Right renal cortex interstitium (tissue), 3 donors: Measurements from ENCODE around the gene HOOK2. TPM values are rescaled to one million over a fixed set of nuclear protein-coding genes. Genes with fewer than 3 reads are reported as not detected.
"Not testable (repeated sequence)": the region's sequence is repeated elsewhere in the genome, so short reads cannot be mapped to it uniquely, and the experiment has no call there.

Experiments used
- DNase-seq, 3 donors: peaks; one replicate each; pipeline ENCODE4 v3.0.0-alpha.2; 2013; ENCODE audit warnings: low read depth in 3 of 3, low spot score in 2 of 3
- polyA plus RNA-seq, 3 donors: library from polyadenylated mRNA; unstranded; fragments of 120-200 nt; gene quantifications; one replicate each; pipeline ENCODE4 v1.2.1, GENCODE V29; 2013; ENCODE audit not compliant: insufficient read length in 3 of 3

Gene HOOK2, protein sequence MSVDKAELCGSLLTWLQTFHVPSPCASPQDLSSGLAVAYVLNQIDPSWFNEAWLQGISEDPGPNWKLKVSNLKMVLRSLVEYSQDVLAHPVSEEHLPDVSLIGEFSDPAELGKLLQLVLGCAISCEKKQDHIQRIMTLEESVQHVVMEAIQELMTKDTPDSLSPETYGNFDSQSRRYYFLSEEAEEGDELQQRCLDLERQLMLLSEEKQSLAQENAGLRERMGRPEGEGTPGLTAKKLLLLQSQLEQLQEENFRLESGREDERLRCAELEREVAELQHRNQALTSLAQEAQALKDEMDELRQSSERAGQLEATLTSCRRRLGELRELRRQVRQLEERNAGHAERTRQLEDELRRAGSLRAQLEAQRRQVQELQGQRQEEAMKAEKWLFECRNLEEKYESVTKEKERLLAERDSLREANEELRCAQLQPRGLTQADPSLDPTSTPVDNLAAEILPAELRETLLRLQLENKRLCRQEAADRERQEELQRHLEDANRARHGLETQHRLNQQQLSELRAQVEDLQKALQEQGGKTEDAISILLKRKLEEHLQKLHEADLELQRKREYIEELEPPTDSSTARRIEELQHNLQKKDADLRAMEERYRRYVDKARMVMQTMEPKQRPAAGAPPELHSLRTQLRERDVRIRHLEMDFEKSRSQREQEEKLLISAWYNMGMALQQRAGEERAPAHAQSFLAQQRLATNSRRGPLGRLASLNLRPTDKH
- polyA plus RNA-seq = 10 to 100 TPM; 34.5 to 47.7 (median 42.4) TPM

- no peak for DNase-seq
Measured at GRCh38 chr19:12774588-12775555, at the start of gene HOOK2. Gene HOOK2 (minus strand): TSS chr19:12775552. CDS start chr19:12775449, 103 bp downstream.

- DNase-seq = no peak
Measured at GRCh38 chr19:12821761-12822160, 46.4 kb upstream of the HOOK2 start.

DNA sequence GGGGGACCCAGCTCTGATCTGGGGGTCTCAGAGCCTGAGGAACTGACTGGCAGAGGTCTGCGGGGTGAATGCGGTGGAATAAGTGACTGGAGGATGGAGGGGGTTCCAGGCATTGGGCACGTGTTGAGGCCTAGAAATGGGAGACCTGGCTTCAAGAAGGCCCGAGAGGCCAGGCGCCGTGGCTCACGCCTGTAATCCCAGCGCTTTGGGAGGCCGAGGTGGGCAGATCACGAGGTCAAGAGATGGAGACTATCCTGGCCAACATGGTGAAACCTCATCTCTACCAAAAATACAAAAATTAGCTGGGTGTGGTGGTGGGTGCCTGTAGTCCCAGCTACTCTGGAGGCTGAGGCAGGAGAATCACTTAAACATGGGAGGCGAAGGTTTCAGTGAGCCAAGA is 42.5 kb upstream of the HOOK2 start:
- DNase-seq = not testable (repeated sequence)

DNA sequence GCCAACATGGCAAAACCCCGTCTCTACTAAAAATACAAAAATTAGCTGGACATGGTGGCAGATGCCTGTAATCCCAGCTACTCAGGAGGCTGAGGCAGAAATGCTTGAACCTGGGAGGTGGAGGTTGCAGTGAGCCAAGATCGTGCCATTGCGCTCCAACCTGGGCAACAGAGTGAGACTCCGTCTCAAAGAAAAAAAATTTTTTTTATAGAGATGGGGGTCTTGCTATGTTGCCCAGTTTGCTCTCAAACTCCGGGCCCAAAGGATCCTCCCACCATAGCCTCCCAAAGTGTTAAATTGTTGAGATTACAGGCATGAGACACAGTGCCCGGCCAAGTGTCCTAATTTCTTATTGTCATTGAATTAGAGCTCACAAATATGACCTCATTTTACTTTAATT is 41.8 kb upstream of the HOOK2 start:
- not testable (repeated sequence) for DNase-seq

DNA sequence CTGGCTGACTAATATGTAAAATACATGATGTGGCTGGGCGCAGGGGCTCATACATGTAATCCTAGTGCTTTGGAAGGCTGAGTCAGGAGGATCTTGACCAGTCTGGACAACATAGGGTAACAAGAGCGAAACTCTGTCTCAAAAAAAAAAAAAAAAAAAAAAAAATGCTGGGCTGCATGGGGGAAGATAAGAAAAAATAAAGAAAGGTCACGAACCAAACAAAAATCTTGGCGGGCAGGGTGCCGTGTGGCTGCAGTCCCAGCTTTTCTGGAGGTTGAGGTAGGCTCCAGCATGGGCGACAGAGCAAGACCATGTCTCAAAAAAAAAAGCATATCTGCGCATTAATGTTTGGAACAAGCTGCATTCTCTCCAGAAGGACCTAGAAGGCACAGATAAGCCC is 39.7 kb upstream of the HOOK2 start:
- DNase-seq = no peak

DNA sequence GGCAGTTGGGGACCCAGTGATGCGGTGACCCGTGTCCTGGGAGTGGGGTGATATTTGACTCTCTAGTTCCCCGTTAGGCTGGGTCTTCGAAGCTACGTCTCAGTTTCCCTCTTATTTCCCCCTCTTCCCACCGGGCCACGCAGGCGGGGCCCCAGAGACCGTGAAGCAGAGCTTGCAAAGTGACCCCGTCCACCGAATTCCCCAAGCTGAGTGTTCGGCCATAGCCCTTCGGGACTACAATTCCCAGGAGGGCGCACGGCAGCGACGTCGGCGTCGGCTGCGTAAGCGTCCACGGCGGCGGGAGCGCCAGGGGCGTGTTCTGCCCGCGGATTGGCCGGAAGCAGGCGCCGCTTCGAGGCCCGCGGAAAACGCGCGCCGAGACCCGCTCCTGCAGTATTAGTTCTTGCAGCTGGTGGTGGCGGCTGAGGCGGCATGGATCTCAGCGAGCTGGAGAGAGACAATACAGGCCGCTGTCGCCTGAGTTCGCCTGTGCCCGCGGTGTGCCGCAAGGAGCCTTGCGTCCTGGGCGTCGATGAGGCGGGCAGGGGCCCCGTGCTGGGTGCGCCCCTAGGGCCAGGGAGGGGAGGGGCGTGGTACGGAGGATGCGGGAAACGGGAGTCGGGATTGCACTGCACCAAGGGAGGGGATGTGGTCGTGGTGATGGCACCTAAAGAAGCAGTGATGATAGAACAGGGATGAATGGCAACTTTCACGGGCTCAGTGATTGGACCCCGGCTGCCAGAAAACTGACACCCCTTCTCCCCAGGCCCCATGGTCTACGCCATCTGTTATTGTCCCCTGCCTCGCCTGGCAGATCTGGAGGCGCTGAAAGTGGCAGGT is 31.1 kb upstream of the HOOK2 start, which contains the start of gene RNASEH2A:
Gene RNASEH2A, plus strand, starts transcription at position 343 of the 840 bp plus-strand sequence. Its CDS starts 90 bp downstream, at position 433.
- peak in 1 of 3 donors; percentile 85 for DNase-seq

DNA sequence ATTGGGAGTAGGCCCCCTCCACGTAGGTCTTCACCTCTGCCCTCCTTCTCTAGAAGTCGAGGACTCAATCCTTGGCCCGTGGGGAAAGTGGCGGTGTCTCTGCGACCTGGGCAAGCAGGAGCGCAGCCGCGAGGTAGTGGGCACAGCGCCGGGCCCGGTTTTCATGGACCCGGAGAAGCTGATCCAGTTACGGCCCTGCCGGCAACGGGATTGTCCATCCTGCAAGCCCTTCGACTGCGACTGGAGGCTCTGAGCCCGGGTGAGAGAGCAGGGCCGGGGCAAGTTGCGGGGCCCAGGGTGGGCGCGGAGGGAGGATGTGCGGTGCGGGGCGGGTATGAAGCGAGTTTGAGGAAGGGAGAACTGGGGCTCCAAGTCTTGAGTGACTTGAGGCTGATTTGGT is 28.7 kb upstream of the HOOK2 start:
- DNase-seq = no peak

- DNase-seq = no peak
Measured at GRCh38 chr19:12802267-12803106, 27.1 kb upstream of the HOOK2 start.

- no peak for DNase-seq
Measured at GRCh38 chr19:12801466-12802266, 26.3 kb upstream of the HOOK2 start, which contains the start of the genes PRDX2 and THSD8. Gene PRDX2 (minus strand): TSS chr19:12801800. CDS start chr19:12801261, 539 bp downstream. Gene THSD8 (plus strand): TSS chr19:12802069. CDS start chr19:12802072, 3 bp downstream.

GRCh38 chr19:12800923-12801465 is 25.6 kb upstream of the HOOK2 start:
- no peak for DNase-seq

DNA sequence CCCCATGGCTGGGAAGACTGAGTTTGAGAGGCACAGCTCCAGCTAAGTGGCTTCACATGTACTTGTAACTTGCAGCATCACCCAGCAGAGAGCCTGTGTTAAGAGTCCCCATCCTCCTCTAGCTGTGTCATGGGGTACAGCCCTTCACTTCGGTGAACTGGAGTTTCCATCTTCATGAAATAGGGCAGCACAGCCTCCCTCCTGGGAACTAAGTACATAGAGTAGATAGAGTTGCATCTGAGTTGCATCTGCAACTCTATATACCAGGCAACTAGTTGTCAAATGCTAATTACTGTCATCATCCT is 25.1 kb upstream of the HOOK2 start:
- no peak for DNase-seq

DNA sequence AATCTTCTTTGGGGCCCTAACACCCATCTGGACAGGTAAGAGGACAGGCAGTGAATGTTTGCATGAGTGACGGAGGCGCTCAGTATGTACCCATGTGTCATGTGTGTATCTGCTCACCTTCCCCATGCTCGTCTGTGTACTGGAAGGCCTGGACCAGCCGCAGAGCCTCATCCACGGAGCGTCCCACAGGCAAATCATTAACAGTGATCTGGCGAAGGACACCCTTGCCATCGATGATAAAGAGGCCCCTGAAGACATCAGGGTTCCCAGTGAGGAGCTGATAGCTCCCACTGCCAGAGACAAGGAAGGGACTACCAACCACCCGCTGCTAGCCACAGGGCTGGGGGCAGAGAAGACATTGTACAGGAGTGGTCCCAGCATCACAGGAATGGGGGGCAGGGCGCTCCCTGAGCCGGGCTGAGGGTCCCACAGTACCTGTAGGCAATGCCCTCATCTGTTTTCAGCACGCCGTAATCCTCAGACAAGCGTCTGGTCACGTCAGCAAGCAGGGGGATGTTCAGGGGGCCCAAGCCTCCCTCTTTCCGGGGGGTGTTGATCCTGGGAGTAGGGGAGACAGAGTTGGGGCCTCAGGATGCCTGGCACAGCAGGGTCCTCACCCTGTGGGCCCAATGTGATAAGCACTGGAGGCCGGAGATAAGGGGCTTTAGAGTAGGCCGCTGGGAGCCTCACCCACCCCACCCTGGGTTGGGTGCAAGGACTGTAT is 24.6 kb upstream of the HOOK2 start:
- no peak for DNase-seq

DNA sequence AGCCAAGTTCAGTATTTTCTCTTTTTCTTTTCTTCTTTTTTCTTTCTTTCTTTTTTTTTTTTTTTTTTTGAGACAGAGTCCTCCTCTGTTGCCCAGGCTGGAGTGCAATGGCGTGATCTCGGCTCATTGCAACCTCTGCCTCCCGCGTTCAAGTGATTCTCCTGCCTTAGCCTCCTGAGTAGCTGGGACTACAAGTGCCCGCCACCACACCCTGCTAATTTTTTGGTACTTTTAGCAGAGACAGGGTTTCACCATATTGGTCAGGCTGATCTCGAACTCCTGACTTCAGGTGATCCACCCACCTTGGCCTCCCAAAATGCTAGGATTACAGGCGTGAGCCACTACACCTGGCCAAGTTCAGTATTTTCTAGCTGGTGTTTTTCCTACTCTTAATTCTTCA is 22.3 kb upstream of the HOOK2 start:
- not testable (repeated sequence) for DNase-seq

DNA sequence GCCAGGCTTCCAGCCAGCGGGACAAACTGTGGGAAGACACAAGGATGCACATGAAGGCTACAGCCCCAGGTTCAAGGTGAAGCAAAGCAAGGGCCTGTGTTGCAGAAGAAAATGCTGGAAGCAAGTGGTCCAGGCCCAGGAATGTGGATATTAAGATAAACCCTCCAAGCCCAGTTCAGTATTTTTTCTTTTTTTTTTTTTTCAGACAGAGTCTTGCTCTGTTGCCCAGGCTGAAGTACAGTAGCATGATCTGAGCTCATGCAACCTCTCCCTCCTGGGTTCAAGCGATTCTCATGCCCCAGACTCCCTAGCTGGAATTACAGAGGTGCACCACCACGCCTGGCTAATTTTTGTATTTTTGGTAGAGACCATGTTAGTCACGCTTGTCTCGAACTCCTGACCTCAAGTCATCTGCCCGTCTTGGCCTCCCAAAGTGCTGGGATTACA is 21.8 kb upstream of the HOOK2 start:
- no peak for DNase-seq

DNA sequence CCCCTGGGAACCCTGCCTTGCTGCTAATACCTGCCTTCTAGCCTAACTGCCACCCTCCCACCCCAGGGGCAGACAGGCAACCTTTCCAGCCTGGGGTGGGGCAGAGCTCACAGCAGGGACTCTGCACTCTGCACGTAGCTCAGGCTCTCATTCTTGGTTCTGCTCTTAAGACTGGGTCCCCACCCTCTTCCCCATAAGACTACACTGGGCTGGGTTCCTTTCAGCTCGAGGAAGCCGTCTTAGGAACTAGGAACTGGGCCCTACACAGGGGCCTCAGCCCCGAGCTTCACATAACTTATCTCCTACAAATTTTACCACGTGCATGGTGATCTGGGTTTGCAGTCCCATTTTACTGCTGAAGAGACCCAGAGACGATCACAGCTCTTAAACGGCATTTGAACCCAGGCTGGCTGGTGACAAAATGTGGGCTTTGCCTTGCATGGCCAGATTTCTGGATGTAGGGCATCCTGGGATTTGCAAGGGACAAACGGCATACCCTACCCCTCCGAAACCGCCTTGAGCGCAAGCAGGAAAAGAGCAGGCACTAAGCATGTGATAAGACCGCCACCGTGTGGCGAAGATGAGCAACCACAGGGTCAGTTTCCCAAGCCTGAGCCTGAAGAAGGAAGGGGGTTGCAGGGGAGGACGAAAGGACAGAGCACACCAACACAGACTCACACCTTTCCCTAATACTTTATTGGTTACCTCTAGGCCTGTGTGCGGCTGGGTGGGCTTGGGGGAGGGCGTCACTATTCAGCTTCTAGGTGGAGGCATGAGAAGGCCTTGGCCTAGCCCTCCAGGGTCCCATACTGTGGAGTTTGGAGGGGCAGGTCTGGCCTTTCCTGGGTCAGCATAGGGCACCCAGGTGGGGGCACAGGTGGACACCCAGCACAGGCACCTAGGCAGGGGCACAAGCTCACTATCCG is 21.1 kb upstream of the HOOK2 start:
- no peak for DNase-seq

DNA sequence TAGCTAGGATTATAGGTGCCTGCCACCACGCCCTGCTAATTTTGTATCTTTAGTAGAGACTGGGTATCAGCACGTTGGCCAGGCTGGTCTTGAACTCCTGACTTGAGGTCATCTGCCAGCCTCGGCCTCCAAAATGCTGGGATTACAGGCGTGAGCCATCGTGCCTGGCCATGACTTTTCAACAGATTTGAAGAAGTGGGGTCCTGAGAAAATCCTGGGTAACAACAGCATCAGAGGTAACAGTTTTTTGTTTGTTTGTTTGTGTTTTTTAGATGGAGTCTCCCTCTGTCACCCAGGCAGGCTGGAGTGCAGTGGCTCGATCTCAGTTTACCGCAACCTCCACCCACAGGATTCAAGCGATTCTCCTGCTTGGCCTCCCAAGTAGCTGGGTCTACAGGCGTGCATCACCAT is 19.6 kb upstream of the HOOK2 start:
- DNase-seq = no peak
